Measurements from ENCODE around the gene TBC1D10A.
A peak's percentile ranks its signal among the peaks of the same experiment; 100 is the strongest.

Gene TBC1D10A, protein sequence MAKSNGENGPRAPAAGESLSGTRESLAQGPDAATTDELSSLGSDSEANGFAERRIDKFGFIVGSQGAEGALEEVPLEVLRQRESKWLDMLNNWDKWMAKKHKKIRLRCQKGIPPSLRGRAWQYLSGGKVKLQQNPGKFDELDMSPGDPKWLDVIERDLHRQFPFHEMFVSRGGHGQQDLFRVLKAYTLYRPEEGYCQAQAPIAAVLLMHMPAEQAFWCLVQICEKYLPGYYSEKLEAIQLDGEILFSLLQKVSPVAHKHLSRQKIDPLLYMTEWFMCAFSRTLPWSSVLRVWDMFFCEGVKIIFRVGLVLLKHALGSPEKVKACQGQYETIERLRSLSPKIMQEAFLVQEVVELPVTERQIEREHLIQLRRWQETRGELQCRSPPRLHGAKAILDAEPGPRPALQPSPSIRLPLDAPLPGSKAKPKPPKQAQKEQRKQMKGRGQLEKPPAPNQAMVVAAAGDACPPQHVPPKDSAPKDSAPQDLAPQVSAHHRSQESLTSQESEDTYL

GRCh38 chr22:30326706-30327362 lies at the start of gene TBC1D10A:
TBC1D10A (minus strand) TSS chr22:30326941; CDS start chr22:30326881, 60 bp downstream.
- peak; percentile 97 for DNase-seq

DNA sequence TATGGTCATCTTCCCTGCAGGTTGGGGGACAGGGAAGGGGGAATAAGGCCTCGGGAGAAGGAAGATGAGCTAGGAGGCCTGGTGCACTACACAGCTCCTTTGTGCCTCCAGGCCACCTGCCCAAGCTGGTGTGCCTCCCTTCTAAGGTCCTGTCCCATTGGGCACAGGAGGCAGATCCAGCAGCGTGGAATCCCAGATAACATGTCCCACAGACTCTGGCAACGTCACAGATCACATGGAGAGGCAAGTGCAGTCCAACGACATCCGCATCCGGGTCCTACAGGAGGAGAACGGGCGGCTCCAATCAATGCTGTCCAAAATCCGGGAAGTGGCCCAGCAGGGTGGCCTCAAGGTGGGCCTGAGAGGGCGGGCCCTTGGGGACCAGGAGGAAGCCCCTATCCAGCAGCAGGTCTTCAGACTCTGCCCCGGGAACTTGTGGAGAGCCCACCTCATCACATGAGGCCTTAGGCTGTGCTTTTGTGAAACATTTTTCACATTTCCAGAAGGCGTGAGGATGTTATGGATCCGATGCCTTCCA lies 48.6 kb upstream of the TBC1D10A start:
- DNase-seq = no peak

GRCh38 chr22:30373331-30374325 lies 46.9 kb upstream of the TBC1D10A start:
- DNase-seq = no peak

DNA sequence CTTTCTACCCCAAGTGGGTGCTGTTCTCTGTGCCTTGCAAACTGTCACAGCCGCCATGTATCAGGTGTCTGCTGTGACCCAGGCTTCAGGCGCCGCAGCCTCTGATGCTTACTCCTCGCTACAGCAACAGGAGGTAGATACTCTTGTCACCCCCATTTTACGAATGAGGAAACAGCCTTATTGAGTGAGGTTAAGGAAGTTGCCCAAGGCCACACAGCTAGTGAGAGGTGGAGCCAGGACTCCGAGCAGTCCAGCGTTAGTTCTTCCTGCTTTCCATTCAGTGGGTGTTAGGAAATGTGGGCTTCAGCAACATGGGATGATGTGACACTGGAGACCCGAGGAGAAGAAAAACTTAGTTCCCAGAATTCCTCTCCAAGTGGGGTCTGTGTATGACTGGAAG lies 46.2 kb upstream of the TBC1D10A start:
- no peak for DNase-seq

DNA sequence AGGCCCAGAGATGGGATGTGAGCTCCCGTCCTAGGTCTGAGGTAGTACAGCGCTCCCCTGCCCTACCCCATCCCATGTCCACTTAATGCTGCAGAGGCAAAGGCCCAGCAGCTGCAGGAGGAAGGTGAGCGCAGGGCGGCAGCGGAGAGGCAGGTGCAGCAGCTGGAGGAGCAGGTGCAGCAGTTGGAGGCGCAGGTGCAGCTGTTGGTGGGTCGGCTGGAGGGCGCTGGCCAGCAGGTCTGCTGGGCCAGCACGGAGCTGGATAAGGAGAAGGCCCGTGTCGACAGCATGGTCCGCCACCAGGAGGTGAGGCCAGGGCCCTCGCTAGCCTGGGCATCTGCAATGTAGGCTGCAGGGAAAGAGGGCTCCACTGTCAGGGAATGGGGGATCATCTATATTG lies 45.2 kb upstream of the TBC1D10A start:
- no peak for DNase-seq

- DNase-seq = no peak
Observed at GRCh38 chr22:30371321-30371720, 44.6 kb upstream of the TBC1D10A start.

- no peak for DNase-seq
Observed at GRCh38 chr22:30370641-30371230, 44.0 kb upstream of the TBC1D10A start.

- DNase-seq = no peak
Observed at GRCh38 chr22:30368420-30368819, 41.7 kb upstream of the TBC1D10A start.

DNA sequence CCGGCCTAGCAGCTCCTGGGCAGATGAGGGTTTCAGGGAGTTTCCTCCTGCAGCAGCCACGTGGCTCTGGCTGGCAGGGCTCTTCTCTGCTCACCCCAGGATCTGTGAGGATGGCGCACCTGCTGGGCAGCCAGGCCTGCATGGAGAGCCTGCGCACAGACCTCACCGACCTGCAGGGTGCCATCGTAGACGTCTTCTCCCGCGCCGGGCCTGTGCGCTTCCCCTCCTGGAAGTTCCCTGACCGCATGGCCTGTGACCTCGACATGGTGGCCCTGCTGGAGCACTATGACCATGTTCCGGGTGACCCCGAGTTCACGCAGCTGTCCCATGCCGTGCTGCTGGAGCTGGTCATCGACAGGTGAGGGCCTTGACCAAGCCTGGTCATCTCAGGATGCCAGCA lies 39.1 kb upstream of the TBC1D10A start:
- DNase-seq = no peak

DNA sequence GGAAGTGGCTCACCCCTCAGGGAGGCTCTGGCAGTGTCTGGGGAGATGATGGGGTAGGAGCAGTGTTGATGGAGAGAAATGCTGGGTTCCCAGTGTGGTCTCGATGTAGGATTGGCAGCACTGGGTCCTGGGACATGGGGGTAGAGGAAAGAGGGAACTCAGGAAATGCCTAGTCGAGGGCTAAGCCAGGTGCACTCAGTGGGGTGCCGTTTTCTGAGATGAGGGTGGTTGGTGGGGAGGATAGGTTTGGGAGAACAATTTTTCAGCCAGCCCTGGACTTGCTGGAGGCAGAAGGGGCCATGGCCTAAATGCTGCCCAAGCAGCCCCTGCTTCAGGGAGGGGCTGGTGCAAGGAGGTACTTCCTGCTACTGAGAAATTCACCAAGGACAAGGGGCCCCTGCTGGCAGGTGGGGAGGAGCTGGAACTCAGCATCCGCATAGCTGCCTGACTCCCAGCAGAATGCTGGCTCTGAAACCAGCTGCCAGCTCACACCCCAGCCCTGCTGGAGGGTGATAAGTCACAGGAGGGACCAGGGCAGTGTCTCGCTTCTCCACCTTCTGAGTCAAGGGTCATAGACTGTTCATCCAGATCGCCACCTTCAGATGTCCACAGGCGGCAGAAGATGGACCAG lies 36.0 kb upstream of the TBC1D10A start:
- DNase-seq = no peak

DNA sequence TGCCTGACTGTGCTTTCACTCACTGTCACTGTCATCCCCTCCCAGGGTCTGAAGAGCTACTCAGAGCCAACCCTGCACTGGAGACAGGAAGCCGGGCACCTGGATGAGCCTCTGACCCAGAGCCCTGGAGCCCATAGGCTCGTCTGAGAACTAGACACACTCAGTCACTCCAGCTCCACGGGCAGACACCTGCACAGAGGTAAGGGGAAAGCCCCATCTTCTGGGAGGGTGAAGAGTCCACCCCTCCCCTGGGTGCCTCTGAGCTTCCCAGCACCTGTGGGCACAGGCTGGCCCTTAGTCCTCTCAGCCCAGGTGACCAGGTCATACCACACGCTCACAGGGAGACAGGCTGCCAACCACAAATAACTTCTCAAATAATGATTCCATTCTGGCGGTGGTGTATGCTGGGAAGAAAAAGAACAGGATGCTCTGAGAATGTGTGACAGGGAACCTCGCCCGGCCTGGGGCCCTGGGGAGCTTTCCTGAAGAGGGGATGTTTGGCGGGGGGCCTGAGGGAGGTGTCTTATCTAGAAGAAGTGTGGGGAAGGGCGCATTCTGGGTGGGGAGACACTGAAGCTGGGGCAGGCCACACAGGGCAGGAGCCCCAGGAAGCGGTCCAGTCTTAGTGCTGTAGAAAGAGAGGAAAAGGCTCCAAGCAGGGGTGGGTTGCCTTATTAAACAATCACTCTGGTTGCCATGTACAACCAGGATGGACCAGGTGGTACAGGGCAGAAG lies 35.3 kb upstream of the TBC1D10A start:
- DNase-seq = no peak

- DNase-seq = no peak
Observed at GRCh38 chr22:30358541-30358940, 31.8 kb upstream of the TBC1D10A start.

DNA sequence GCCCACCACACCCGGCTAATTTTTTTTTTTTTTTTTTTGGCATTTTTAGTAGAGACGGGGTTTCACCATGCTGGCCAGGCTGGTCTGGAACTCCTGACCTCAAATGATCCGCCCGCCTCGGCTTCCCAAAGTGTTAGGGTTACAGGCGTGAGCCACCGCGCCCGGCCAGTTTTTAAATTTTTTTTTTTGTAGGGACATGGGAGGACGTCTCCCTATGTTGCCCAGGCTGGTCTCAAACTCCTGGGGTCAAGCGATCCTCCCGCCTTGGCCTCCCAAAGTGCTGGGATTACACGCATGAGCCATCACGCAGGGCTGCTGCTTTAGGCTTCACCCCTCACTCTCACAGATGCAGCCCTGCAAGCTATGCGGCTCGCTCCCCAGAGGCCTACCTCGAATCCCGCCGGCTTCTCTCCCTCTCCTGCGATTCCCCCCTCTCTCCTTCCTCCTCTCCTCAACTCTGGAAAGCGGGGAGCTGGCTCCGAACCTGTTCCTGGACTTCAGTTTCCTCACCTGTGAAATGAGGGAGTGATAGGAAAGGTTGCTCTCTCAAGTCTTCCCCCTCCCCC lies 31.0 kb upstream of the TBC1D10A start:
- DNase-seq = no peak

- no peak for DNase-seq
Observed at GRCh38 chr22:30357236-30357570, 30.5 kb upstream of the TBC1D10A start.

- peak; percentile 94 for DNase-seq
Observed at GRCh38 chr22:30356449-30357235, 29.9 kb upstream of the TBC1D10A start, which contains the start of the genes CCDC157 and SF3A1. CCDC157 (plus strand) TSS chr22:30357007; CDS start chr22:30366001, 8,994 bp downstream. SF3A1 (minus strand) TSS chr22:30356894; CDS start chr22:30356792, 102 bp downstream.

GRCh38 chr22:30354644-30355043 lies 27.9 kb upstream of the TBC1D10A start:
- no peak for DNase-seq

DNA sequence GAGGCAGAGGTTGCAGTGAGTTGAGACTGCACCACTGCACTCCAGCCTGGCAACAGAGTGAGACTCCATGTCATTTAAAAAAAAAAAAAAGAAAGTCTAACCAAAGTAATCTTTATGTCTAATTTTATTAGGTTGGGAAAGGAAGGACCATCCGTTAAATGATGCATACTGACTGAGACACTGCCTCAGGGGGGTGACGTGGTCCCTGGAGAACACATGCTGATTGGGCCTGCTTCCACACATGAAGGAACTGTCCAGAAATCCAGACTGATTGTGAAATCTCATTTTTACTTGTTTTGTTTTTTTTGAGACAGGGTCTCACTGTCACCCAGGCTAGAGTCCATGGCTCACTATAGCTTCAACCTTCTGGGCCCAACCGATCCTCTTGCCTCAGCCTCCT lies 24.5 kb upstream of the TBC1D10A start:
- no peak for DNase-seq

DNA sequence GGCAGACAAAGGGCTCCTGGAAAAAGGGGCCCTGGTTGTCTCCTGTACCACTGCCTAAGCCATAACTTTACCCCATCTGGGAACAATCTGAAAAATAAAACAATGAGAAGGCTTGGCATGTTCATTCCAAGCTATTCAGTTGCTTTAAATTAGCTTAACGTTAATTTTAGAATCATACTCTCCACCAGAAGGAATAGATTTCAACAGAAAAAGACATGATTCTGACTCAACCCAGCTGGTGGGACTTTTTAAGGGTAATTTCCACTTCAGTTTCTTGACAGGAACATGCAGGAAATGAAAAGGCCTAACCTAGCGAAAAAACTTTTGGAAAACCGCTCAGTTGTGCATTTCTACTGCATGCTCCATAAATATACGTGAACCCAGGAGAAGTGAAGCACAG lies 22.1 kb upstream of the TBC1D10A start:
- peak; percentile 28 for DNase-seq

DNA sequence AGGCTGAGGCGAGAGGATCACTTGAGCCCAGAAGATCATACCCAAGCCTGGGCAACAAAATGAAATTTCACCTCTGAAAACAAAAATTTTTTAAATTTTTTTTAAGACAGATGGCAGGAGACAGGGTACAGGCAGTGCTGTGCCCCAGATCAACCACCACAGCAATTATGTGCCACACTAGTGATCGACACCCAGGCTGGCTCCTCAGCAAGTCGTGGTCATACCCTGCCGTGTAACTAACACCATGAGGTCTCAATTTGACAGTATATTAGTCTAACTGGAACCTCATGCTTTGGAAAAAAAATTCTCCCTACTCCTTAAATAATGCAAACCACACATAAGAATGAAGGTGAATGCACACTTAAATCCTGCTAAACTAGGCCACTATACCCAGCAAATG lies 21.7 kb upstream of the TBC1D10A start:
- DNase-seq = peak; percentile 54

Data from activated CD4-positive, alpha-beta T cell treated with anti-CD3 and anti-CD28 coated beads, Interleukin-2, Interleukin-6, amounts not matched to agents 100 ng/mL and 50 ng/mL, durations not matched to agents 16 hours and 8 hours (primary cell).